PC-3 (cell line): ENCODE measurements around the gene BCL3.

Source experiments
- EZH2 ChIP-seq: fragments of 300-600 bp; sonication (generic); IDR thresholded peaks from one replicate; pipeline ENCODE4 v1.6.1; 2017; ENCODE audit warnings: antibody characterized with exemption, mild to moderate bottlenecking, low read length; ENCODE audit not compliant: unreplicated experiment
- TF ChIP-seq, protein P1 (sequence below): fragments of 300-600 bp; sonication (generic); conservative IDR thresholded peaks from 2 replicates; pipeline ENCODE4 v1.5.1; 2017; ENCODE audit warnings: antibody characterized with exemption, low read depth, mild to moderate bottlenecking, low read length

DNA sequence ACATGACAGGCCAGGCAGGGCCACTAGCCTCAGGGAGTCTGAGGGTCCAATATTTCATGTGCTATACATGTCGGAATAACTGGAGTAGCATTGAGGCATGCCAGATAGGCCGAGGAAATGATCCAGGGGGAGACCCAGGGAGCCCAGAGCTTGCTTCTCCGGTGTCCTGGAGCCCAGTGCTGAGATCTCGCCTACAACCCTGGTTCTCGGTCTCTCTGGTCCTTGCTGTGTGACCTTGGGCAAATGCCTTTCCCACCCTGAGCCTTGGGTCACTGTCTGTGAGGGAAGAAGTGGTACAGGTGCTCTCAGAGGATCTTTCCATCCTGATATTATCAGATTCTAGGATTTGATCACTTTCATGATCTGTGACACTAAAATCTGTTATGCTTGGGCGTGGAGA lies 40.5 kb downstream of the BCL3 start:
- TF ChIP-seq EZH2, result no peak
- TF ChIP-seq, protein P1, sequence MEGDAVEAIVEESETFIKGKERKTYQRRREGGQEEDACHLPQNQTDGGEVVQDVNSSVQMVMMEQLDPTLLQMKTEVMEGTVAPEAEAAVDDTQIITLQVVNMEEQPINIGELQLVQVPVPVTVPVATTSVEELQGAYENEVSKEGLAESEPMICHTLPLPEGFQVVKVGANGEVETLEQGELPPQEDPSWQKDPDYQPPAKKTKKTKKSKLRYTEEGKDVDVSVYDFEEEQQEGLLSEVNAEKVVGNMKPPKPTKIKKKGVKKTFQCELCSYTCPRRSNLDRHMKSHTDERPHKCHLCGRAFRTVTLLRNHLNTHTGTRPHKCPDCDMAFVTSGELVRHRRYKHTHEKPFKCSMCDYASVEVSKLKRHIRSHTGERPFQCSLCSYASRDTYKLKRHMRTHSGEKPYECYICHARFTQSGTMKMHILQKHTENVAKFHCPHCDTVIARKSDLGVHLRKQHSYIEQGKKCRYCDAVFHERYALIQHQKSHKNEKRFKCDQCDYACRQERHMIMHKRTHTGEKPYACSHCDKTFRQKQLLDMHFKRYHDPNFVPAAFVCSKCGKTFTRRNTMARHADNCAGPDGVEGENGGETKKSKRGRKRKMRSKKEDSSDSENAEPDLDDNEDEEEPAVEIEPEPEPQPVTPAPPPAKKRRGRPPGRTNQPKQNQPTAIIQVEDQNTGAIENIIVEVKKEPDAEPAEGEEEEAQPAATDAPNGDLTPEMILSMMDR, result no peak
